Neural progenitor cell (in vitro differentiated cells): ENCODE data around the gene STRIP2. TPM values are rescaled to one million over a fixed set of nuclear protein-coding genes. Genes with fewer than 3 reads are reported as not detected.

Experiments
- DNase-seq: peaks from one replicate; pipeline ENCODE4 v3.0.0-alpha.2; 2016; ENCODE audit warnings: low spot score
- H2AFZ ChIP-seq: fragments of 200-600 bp; sonication (generic); replicated peaks from 2 replicates; pipeline ENCODE4 v1.6.1; 2016; ENCODE audit warnings: antibody characterized with exemption
- H3F3A ChIP-seq: fragments of 200-600 bp; sonication (generic); 2 replicates; pipeline ENCODE4 v1.6.1; 2016; ENCODE audit warnings: antibody characterized with exemption, low read depth
- H3K27ac ChIP-seq: fragments of 200-600 bp; sonication (generic); 2 replicates; pipeline ENCODE4 v1.5.1; 2016; ENCODE audit warnings: mild to moderate bottlenecking
- H3K27me3 ChIP-seq: fragments of 200-600 bp; sonication (generic); 2 replicates; pipeline ENCODE4 v1.6.1; 2016; ENCODE audit warnings: mild to moderate bottlenecking, moderate library complexity
- H3K36me3 ChIP-seq: fragments of 200-600 bp; sonication (generic); 2 replicates; pipeline ENCODE4 v1.5.1; 2016
- H3K4me1 ChIP-seq: fragments of 200-600 bp; sonication (generic); 2 replicates; pipeline ENCODE4 v1.6.1; 2016; ENCODE audit warnings: mixed run types
- H3K4me2 ChIP-seq: fragments of 200-600 bp; sonication (generic); 2 replicates; pipeline ENCODE4 v1.6.1; 2016
- H3K4me3 ChIP-seq: fragments of 200-600 bp; sonication (generic); 2 replicates; pipeline ENCODE4 v1.5.1; 2016
- H3K79me2 ChIP-seq: fragments of 200-600 bp; sonication (generic); 2 replicates; pipeline ENCODE4 v1.6.1; 2016; ENCODE audit warnings: low read depth
- H3K9ac ChIP-seq: fragments of 200-600 bp; sonication (generic); 2 replicates; pipeline ENCODE4 v1.6.1; 2016
- H3K9me3 ChIP-seq: fragments of 200-600 bp; sonication (generic); 2 replicates; pipeline ENCODE4 v1.5.1; 2016; ENCODE audit warnings: low read depth
- H4K20me1 ChIP-seq: fragments of 200-600 bp; sonication (generic); 2 replicates; pipeline ENCODE4 v1.6.1; 2016; ENCODE audit warnings: low read depth
- H3K27ac Mint-ChIP-seq: 3 replicates; pipeline ENCODE4 v1.8.0; 2021; ENCODE audit warnings: mixed read lengths
- H3K27me3 Mint-ChIP-seq: 2 replicates; pipeline ENCODE4 v1.8.0; 2022; ENCODE audit warnings: low read depth, mild to moderate bottlenecking, inconsistent platforms, moderate library complexity, mixed read lengths; ENCODE audit not compliant: insufficient read depth
- H3K36me3 Mint-ChIP-seq: 3 replicates; pipeline ENCODE4 v1.8.0; 2021; ENCODE audit warnings: mixed read lengths
- H3K4me1 Mint-ChIP-seq: 3 replicates; pipeline ENCODE4 v1.8.0; 2021; ENCODE audit warnings: mixed read lengths
- H3K4me3 Mint-ChIP-seq: 3 replicates; pipeline ENCODE4 v1.8.0; 2021; ENCODE audit warnings: mild to moderate bottlenecking, moderate library complexity, mixed read lengths
- H3K9me3 Mint-ChIP-seq: 3 replicates; pipeline ENCODE4 v1.8.0; 2020; ENCODE audit warnings: mixed read lengths
- CTCF ChIP-seq: fragments of 200-600 bp; sonication (generic); IDR thresholded peaks from 2 replicates; pipeline ENCODE4 v1.5.1; 2017; ENCODE audit warnings: antibody characterized with exemption, mild to moderate bottlenecking
- EZH2 ChIP-seq: fragments of 200-600 bp; sonication (generic); IDR thresholded peaks from 2 replicates; pipeline ENCODE4 v1.6.1; 2017; ENCODE audit warnings: antibody characterized with exemption, mild to moderate bottlenecking, moderate library complexity
- EZH2phosphoT487 ChIP-seq: fragments of 200-600 bp; sonication (generic); IDR thresholded peaks from 2 replicates; pipeline ENCODE4 v1.6.1; 2017; ENCODE audit warnings: antibody characterized with exemption
- total RNA-seq: library from RNA; depleted of rRNA; stranded (reverse); fragments of >200 nt; gene quantifications from 2 replicates; pipeline ENCODE4 v1.2.3, GENCODE V29; 2015; ENCODE audit warnings: low replicate concordance

Gene STRIP2
- total RNA-seq, 1 donor from 2014 or later = 11.6 TPM

DNA sequence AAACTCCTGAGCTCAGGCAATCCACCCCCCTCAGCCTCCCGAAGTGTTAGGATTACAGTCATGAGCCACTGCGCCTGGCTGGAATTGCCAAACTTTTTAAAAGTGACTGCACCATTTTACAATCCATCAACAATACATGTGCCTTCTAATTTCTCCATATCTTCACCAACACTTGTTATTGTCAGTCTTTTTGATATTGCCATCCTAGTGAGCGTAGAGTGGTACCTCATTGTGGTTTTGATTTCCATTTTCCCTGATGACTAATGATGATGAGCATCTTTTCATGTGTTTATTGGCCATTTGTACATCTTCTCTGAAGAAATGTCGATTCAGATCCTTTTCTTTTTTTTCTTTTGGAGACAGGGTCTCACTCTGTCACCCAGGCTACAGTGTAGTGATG, 21.7 kb upstream of the STRIP2 start:
- Histone ChIP-seq H3K4me3 (no peak overlapping the region), H3K27me3 (no peaks in the 10 kb centered on the region), H3K36me3 (no peaks in the 10 kb centered on the region), H3K4me1 (peaks cover 4% of the 10 kb centered on the region), H3K27ac (no peak overlapping the region), H3K9ac (no peak overlapping the region), H3K79me2 (no peaks in the 10 kb centered on the region), H3F3A (no peaks in the 10 kb centered on the region), H3K4me2 (no peak overlapping the region), H3K9me3 (no peaks in the 10 kb centered on the region), H4K20me1 (no peaks in the 10 kb centered on the region), H2AFZ (no peak overlapping the region)
- Mint-ChIP-seq H3K27ac (no peak overlapping the region), H3K36me3 (peaks cover 41% of the 10 kb centered on the region), H3K4me3 (no peak overlapping the region), H3K27me3 (peaks cover 3% of the 10 kb centered on the region), H3K4me1 (peaks cover 10% of the 10 kb centered on the region), H3K9me3 (peaks cover 3% of the 10 kb centered on the region)
- TF ChIP-seq EZH2 (no peak), CTCF (no peak), EZH2phosphoT487 (no peak)
- DNase-seq = no peak

DNA sequence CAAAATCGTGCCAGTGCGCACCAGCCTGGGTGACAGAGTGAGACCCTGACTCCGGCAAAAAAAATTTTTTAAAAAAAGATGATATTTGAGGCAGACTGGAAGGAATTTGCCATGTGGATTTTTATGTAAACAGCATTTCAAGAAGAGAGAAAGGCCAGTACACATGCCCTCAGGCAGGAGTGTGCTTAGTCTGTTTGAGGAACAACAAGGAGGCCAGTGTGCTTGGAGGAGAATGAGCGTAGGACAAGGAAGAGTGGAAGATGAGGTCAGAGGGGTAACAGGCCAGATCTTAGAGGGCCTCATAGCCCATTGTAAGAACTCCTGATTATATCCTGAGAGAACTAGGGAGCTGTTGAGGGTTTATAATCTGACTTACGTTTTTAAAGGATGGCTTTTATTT, 17.2 kb upstream of the STRIP2 start:
- Mint-ChIP-seq H3K36me3 (peaks cover 28% of the 10 kb centered on the region), H3K27me3 (peaks cover 3% of the 10 kb centered on the region), H3K27ac (no peak overlapping the region), H3K4me3 (no peak overlapping the region), H3K9me3 (no peaks in the 10 kb centered on the region), H3K4me1 (no peaks in the 10 kb centered on the region)
- Histone ChIP-seq H3K36me3 (no peaks in the 10 kb centered on the region), H3K4me2 (no peak overlapping the region), H3K79me2 (no peaks in the 10 kb centered on the region), H3K27ac (no peak overlapping the region), H4K20me1 (no peaks in the 10 kb centered on the region), H3K9me3 (no peaks in the 10 kb centered on the region), H3F3A (no peaks in the 10 kb centered on the region), H3K27me3 (no peaks in the 10 kb centered on the region), H3K9ac (no peak overlapping the region), H2AFZ (no peak overlapping the region), H3K4me1 (no peaks in the 10 kb centered on the region), H3K4me3 (no peak overlapping the region)
- TF ChIP-seq EZH2 (no peak), CTCF (no peak), EZH2phosphoT487 (no peak)
- no peak for DNase-seq

DNA sequence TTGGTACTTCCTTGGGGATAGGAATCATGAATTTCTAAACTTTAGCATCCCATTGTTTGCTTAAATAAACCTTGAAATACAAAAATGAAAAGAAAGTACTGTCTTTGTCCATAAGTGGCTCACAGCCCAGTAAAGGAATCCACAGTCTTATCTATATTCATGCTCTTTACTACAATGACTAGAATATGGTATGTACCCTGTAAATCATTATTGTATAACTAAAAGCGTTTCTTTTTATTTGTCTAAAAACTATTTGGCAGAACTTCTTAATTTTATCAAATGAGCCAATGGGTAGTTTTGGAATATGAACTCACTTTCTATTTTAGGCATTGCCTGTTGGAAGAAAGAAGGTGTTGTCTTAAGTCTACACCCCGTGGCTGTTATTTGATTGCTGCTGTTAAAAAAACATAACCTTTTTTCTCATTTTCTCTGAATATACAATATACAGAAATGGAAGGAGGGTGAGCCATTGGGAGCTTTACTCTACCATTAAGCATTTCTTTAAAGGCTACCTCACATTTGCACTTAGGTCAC, 12.4 kb upstream of the STRIP2 start:
- Mint-ChIP-seq H3K27ac (no peak overlapping the region), H3K27me3 (no peaks in the 10 kb centered on the region), H3K4me1 (no peaks in the 10 kb centered on the region), H3K4me3 (no peak overlapping the region), H3K36me3 (peaks cover 20% of the 10 kb centered on the region), H3K9me3 (no peaks in the 10 kb centered on the region)
- TF ChIP-seq EZH2 = no peak
- TF ChIP-seq CTCF = no peak
- TF ChIP-seq EZH2phosphoT487 = no peak
- no peaks in the 10 kb centered on the region for H3K36me3 ChIP-seq
- H3K4me2 ChIP-seq = no peak overlapping the region
- no peak overlapping the region for H3K27ac ChIP-seq
- H3K4me1 ChIP-seq = no peaks in the 10 kb centered on the region
- H3K79me2 ChIP-seq = no peaks in the 10 kb centered on the region
- no peak overlapping the region for H2AFZ ChIP-seq
- DNase-seq = no peak
- no peaks in the 10 kb centered on the region for H3K27me3 ChIP-seq
- H3K4me3 ChIP-seq = no peak overlapping the region
- H3K9ac ChIP-seq = no peak overlapping the region
- H3K9me3 ChIP-seq = no peaks in the 10 kb centered on the region
- H3F3A ChIP-seq = no peaks in the 10 kb centered on the region
- H4K20me1 ChIP-seq = no peaks in the 10 kb centered on the region
